Heart left ventricle (tissue), 16 donors: ENCODE data around the gene LANCL2. TPM values are rescaled to one million over a fixed set of nuclear protein-coding genes. Genes with fewer than 3 reads are reported as not detected.

Experiments used
- ATAC-seq, 4 donors: fragments of 200-7000 bp; cut with Tn5 transposase; one replicate each; pipeline ENCODE4 v1.9.1; 2020 to 2022; ENCODE audit warnings: moderate library complexity in 4 of 4, mild to moderate bottlenecking in 3 of 4, moderate number of reproducible peaks in 1 of 4
- DNase-seq, 5 donors: peaks; one replicate each; pipeline ENCODE4 v3.0.0-alpha.2; 2020
- H3K27ac ChIP-seq, 12 donors: fragments of 200-600 bp; sonication (generic) in 4 of 12; one replicate each; pipeline versions ENCODE4 v1.5.0 to v1.8.0; 2016 to 2022; ENCODE audit warnings: mild to moderate bottlenecking in 2 of 12
- H3K27me3 ChIP-seq, 9 donors: fragments of 200-600 bp; sonication (generic) in 2 of 9; one replicate each; pipeline versions ENCODE4 v1.5.1 to v1.8.0; 2016 to 2022; ENCODE audit warnings: mild to moderate bottlenecking in 3 of 9
- H3K36me3 ChIP-seq, 9 donors: fragments of 200-600 bp; sonication (generic) in 2 of 9; one replicate each; pipeline versions ENCODE4 v1.5.0 to v1.8.0; 2018 to 2022; ENCODE audit warnings: mild to moderate bottlenecking in 2 of 9
- H3K4me1 ChIP-seq, 12 donors: fragments of 200-600 bp; sonication (generic) in 4 of 12; one replicate each; pipeline versions ENCODE4 v1.5.0 to v1.8.0; 2016 to 2022; ENCODE audit warnings: mild to moderate bottlenecking in 3 of 12
- H3K4me3 ChIP-seq, 12 donors: fragments of 200-600 bp; sonication (generic) in 4 of 12; one replicate each; pipeline versions ENCODE4 v1.5.0 to v1.8.0; 2017 to 2022; ENCODE audit warnings: mild to moderate bottlenecking in 9 of 12, moderate library complexity in 4 of 12
- H3K9me3 ChIP-seq, 12 donors: fragments of 200-600 bp; sonication (generic) in 4 of 12; one replicate each; pipeline versions ENCODE4 v1.5.0 to v1.8.0; 2016 to 2022; ENCODE audit warnings: mild to moderate bottlenecking in 1 of 12
- POLR2A ChIP-seq, 2 donors: fragments of 450-650 bp; IDR thresholded peaks; one replicate each; pipeline ENCODE4 v1.6.1; 2017; ENCODE audit warnings: antibody characterized with exemption in 2 of 2, mild to moderate bottlenecking in 2 of 2, moderate library complexity in 2 of 2
- WGBS, 4 donors: extraction: QIAGEN DNeasy Blood & Tissue Kit in 2 of 4; methylation state at CpG; one replicate each; pipeline versions ENCODE4 v1.1.5 to v1.1.7; 2013 to 2018; 5-methylcytosine and 5-hydroxymethylcytosine counted together
- intact Hi-C, 10 donors: fragments of 100-400 bp; cut with DNase I; formaldehyde crosslinking; loops; one replicate each; pipeline versions ENCODE4 v1.11.1 to v1.14.2; 2022
- polyA plus RNA-seq, 2 donors: library from polyadenylated mRNA; stranded (reverse); fragments of 200-250 nt; gene quantifications; one replicate each; pipeline ENCODE4 v1.2.3, GENCODE V29; 2013
- total RNA-seq, 9 donors: library from RNA; depleted of rRNA in 2 of 9; stranded (reverse); fragments of >200 nt in 2 of 9; fragmentation: NEBNext Ultra II Directional in 3 of 9; extraction: Animal tissue kit (Norgen Biotek cat#: 25700) in 3 of 9; gene quantifications; one replicate each; pipeline versions ENCODE4 v1.1.0 to v1.2.4, GENCODE V29; 2016 to 2023
- TF ChIP-seq, protein P1 (sequence below), 12 donors: fragments of 200-600 bp; sonication (generic) in 4 of 12; IDR thresholded peaks; one replicate each; pipeline versions ENCODE4 v1.5.0 to v1.8.0; 2018 to 2022; ENCODE audit warnings: antibody characterized with exemption in 12 of 12, mild to moderate bottlenecking in 5 of 12
- donor health status: ischemic (EF 13 %, LVEDD 7.1; RV severe dilation, severe dysfunction).
- donor health status: healthy with polysubstance abuse.
- donor health status: DM: no; HTN: yes; CAD: no.
- donor health status: DM: no; HTN: no; CAD: no.
- donor health status: ischemic (EF 25% LVEDD 6.9; RV normal size, moderate dysfunction).
- donor health status: ischemic (EF 25% LVEDD 5.7; RV mildly dilated, moderate dysfunction).
- donor health status: healthy.
- donor health status: DM: yes; HTN: yes; CAD: no.
- donor health status: ischemic (EF 35%, LVEDD 5.7; RV mildly dilated, moderate dysfunction).
- donor health status: nonischemic (EF 11% LVEDD 7.7; RV severe dilation, severe dysfunction).
- donor health status: DM: yes; HTN: yes; CAD: no.
- donor health status: PGD.
- donor health status: ischemic (EF 29% LVEDD 5.4; RV normal size, mild dysfunction).
- donor health status: nonischemic (EF 23%, LVEDD 6.1; RV moderate dilation, normal function).

The LANCL2 gene
- total and polyA plus RNA-seq, 11 donors, result 2.6 to 10.3 (median 8.0) TPM

GRCh38 chr7:55436457-55436856, 71.3 kb downstream of the LANCL2 start:
- WGBS, 4 donors, result 83 to 87% (median 84%) methylated on average over 10 of the region's 10 CpGs
- ATAC-seq, result no peak

DNA sequence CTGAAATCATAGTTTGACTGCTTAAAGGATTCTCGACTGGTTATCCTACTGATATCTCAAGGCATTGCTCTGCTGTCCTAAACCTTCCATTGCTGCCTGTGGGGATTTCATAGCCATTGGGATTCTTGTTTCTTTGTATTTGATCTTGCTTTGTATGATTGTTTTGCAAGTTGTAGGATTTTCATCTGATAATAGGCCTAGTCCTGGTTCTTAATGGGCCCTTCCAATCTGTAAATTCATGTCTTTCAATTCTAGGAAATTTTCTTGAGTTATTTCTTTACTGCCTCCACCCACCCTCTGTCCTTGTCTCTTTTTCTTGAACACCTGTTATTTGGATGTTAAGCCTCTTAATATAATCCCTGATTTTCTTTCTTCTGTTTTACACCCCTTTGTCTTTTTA, 72.2 kb downstream of the LANCL2 start:
- TF ChIP-seq, protein P1, sequence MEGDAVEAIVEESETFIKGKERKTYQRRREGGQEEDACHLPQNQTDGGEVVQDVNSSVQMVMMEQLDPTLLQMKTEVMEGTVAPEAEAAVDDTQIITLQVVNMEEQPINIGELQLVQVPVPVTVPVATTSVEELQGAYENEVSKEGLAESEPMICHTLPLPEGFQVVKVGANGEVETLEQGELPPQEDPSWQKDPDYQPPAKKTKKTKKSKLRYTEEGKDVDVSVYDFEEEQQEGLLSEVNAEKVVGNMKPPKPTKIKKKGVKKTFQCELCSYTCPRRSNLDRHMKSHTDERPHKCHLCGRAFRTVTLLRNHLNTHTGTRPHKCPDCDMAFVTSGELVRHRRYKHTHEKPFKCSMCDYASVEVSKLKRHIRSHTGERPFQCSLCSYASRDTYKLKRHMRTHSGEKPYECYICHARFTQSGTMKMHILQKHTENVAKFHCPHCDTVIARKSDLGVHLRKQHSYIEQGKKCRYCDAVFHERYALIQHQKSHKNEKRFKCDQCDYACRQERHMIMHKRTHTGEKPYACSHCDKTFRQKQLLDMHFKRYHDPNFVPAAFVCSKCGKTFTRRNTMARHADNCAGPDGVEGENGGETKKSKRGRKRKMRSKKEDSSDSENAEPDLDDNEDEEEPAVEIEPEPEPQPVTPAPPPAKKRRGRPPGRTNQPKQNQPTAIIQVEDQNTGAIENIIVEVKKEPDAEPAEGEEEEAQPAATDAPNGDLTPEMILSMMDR (IDR thresholded peaks at IDR 0.05), result no peak
- TF ChIP-seq POLR2A (IDR thresholded peaks at IDR 0.05), result no peak
- H3K9me3 ChIP-seq, result no peaks in the 10 kb centered on the region
- no peaks in the 10 kb centered on the region for H3K36me3 ChIP-seq
- no peak overlapping the region for H3K4me3 ChIP-seq
- H3K27ac ChIP-seq, result no peak overlapping the region
- no peak for ATAC-seq
- no peaks in the 10 kb centered on the region for H3K27me3 ChIP-seq
- 78 to 95% (median 87%) methylated on average over 1 of the region's 1 CpG for WGBS, 4 donors
- H3K4me1 ChIP-seq, result peaks cover 0 to 36% (median 12%) of the 10 kb centered on the region in 12 donors
- intact Hi-C loops, result loop anchor here in 3 of 10 donors (5.0 to 10.0 kb wide), 2 partner anchors 155 to 157 kb away; no protein-coding TSS in a partner anchor
- no peak for DNase-seq

More at GRCh38 chr7:55436457-55436856, 71.3 kb downstream of the LANCL2 start:
- no peak overlapping the region for H3K27ac ChIP-seq
- intact Hi-C loops, result loop anchor here in 3 of 10 donors (5.0 to 10.0 kb wide), 2 partner anchors 156 to 158 kb away; no protein-coding TSS in a partner anchor
- TF ChIP-seq, protein P1 (IDR thresholded peaks at IDR 0.05), result no peak
- no peak for TF ChIP-seq POLR2A (IDR thresholded peaks at IDR 0.05)
- H3K9me3 ChIP-seq, result no peaks in the 10 kb centered on the region
- H3K27me3 ChIP-seq, result no peaks in the 10 kb centered on the region
- H3K36me3 ChIP-seq, result peaks cover 0 to 4% (median 0%) of the 10 kb centered on the region in 9 donors
- no peak overlapping the region for H3K4me3 ChIP-seq
- H3K4me1 ChIP-seq, result peaks cover 0 to 30% (median 10%) of the 10 kb centered on the region in 12 donors
- DNase-seq, result no peak

GRCh38 chr7:55438085-55438756, 73.1 kb downstream of the LANCL2 start:
- peak in 1 of 4 donors; percentile 4 for ATAC-seq
- 89 to 90% (median 89%) methylated on average over 13 of the region's 13 CpGs for WGBS, 4 donors
- intact Hi-C loops, result loop anchor here in 3 of 10 donors (5.0 to 10.0 kb wide), 2 partner anchors 154 to 157 kb away; no protein-coding TSS in a partner anchor
- Histone ChIP-seq H3K27ac (no peak overlapping the region), H3K9me3 (no peaks in the 10 kb centered on the region), H3K4me1 (peaks cover 0 to 36% (median 12%) of the 10 kb centered on the region in 12 donors), H3K36me3 (no peaks in the 10 kb centered on the region), H3K27me3 (no peaks in the 10 kb centered on the region), H3K4me3 (no peak overlapping the region)
- TF ChIP-seq POLR2A (IDR thresholded peaks at IDR 0.05), result no peak
- TF ChIP-seq, protein P1 (IDR thresholded peaks at IDR 0.05), result no peak
- DNase-seq, result no peak

DNA sequence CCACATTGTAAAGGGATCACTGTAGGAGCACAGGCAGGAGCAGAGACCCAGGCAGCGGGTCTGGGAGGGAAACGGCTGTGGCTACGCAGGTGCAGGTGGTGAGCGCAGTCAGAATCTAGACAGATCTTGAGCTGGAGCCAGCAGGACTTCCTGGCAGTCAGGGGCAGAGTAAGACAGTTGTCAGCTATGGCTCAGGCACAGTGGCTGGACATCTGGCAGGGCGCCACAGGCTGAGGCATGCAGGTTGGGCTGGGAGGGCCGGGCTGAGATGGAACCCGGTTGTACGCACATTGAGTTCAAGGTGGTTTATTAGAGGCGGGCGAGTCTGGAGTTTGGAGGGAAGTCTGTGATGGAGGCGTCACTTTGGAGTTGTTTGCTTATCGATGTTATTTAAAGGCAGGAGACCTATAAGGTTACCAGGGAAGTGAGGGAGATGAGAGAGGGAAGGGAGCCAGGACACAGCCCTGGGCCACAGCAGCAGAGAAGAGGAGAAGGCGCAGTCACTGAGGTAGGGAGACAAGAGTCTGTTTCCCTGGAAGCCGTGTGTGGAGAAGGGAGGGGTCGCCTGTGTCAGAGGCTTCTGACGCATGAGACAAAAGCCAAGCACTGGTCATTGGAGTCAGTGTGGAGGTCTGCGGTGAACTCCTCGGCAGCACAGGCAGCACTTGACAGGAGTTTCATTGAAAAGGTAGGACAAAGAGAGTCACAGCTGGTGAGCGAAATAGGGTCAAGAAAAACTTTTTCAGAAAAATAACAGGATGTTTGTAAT, 73.8 kb downstream of the LANCL2 start:
- Histone ChIP-seq H3K9me3 (no peaks in the 10 kb centered on the region), H3K4me3 (no peak overlapping the region), H3K27ac (no peak overlapping the region), H3K27me3 (no peaks in the 10 kb centered on the region), H3K36me3 (no peaks in the 10 kb centered on the region), H3K4me1 (peaks cover 0 to 36% (median 12%) of the 10 kb centered on the region in 12 donors)
- ATAC-seq (peak; percentile 50 to 79 (median 58)), DNase-seq (peak in 4 of 5 donors; percentile 48 to 82 (median 68))
- 42 to 58% (median 49%) methylated on average over 19 of the region's 19 CpGs for WGBS, 4 donors
- TF ChIP-seq, protein P1 (IDR thresholded peaks at IDR 0.05), result no peak
- no peak for TF ChIP-seq POLR2A (IDR thresholded peaks at IDR 0.05)
- intact Hi-C loops, result loop anchor here in 3 of 10 donors (5.0 to 10.0 kb wide), 2 partner anchors 153 to 156 kb away; no protein-coding TSS in a partner anchor
